Measurements from ENCODE around the gene TOGARAM1. TPM values are rescaled to one million over a fixed set of nuclear protein-coding genes. Genes with fewer than 3 reads are reported as not detected.

The TOGARAM1 gene
- total RNA-seq, 1 donor from 2014 or later = 20.0 TPM

DNA sequence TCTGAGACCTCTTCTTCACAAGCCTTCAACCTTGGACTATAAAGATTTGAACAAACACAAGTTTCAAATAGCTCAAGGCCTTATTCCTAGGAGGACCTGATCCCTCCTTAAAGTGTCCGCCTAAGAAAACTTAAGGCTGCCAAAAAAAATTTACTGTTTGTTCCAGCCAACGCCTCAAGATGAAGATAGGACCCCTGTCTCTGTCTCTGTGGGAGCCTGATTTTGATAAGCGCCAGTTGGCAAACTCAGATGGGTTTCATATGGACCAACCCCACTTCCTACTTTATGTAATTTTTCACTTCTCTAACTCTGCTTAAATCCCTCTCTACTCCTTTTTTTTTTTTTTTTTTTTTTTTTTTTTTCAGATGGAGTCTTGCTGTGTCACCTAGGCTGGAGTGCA lies 161.3 kb downstream of the TOGARAM1 start:
- no peak for ATAC-seq (ENCODE audit: poor library complexity)
- intact Hi-C loops (cut with DNase I) = no loop called here
- DNase-seq = no peak

Other genes starting within 250 kb of the TOGARAM1 start
- 12.2 TPM for gene KLHL28, start 243 bp upstream of the TOGARAM1 start, total RNA-seq
- 12.9 TPM for gene PRPF39, start 121.9 kb downstream of the TOGARAM1 start, total RNA-seq
- gene FKBP3, start 172.3 kb downstream of the TOGARAM1 start, total RNA-seq = 124 TPM
- gene FANCM, start 173.7 kb downstream of the TOGARAM1 start, total RNA-seq = 2.9 TPM

Measured in Right ventricle myocardium superior (tissue), 1 donor.